Left ventricle myocardium inferior (tissue), 1 donor: ENCODE measurements around the gene CELF4. TPM values are rescaled to one million over a fixed set of nuclear protein-coding genes. Genes with fewer than 3 reads are reported as not detected.

Source experiments
- DNase-seq: peaks from one replicate; pipeline ENCODE4 v3.0.0-alpha.2; 2020
- H3K27ac ChIP-seq: fragments of 200-600 bp; replicated peaks from 2 replicates; pipeline ENCODE4 v1.8.0; 2021
- H3K27me3 ChIP-seq: fragments of 200-600 bp; 2 replicates; pipeline ENCODE4 v1.8.0; 2021; ENCODE audit warnings: low read depth
- H3K36me3 ChIP-seq: fragments of 200-600 bp; 2 replicates; pipeline ENCODE4 v1.8.0; 2021
- H3K4me1 ChIP-seq: fragments of 200-600 bp; 2 replicates; pipeline ENCODE4 v1.8.0; 2021
- H3K4me3 ChIP-seq: fragments of 200-600 bp; 2 replicates; pipeline ENCODE4 v1.8.0; 2021; ENCODE audit warnings: mild to moderate bottlenecking, moderate library complexity
- H3K9me3 ChIP-seq: fragments of 200-600 bp; replicated peaks from 2 replicates; pipeline ENCODE4 v1.8.0; 2021
- intact Hi-C: fragments of 100-400 bp; cut with micrococcal nuclease; formaldehyde crosslinking; loops from one replicate; pipeline ENCODE4 v1.11.0; 2022
- total RNA-seq: library from RNA; stranded (reverse); fragmentation: NEBNext Ultra II Directional; extraction: Animal tissue kit (Norgen Biotek cat#: 25700); gene quantifications from one replicate; pipeline ENCODE4 v1.2.1, GENCODE V29; 2021
- TF ChIP-seq, protein P1 (sequence below): fragments of 200-600 bp; IDR thresholded peaks from 2 replicates; pipeline ENCODE4 v1.8.0; 2021; ENCODE audit warnings: antibody characterized with exemption, mild to moderate bottlenecking, borderline replicate concordance
- donor health status: DM: no; HTN: yes; CAD: no; lungs with severe emphysema.

CELF4 gene
- total RNA-seq, 1 donor from 2014 or later = 0.60 TPM

DNA sequence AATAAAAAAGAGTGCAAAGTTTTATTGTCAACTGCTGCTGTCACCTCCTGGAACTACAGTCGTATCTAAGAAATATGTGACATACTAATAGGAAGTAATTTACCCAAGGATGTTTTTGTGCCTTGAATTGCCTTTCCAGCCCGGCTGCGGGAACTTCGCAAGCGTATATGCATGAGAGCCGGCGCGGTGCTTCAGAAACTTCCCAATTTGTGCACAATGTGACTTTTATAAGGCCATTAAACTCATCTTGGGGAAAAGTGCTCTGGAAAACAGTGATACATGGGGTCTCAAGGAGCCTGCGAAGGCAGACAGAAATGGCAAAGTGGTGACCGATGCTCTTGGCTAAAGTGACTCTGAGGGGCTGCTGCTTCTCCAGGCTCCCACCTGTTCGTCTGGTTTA is 41.7 kb upstream of the CELF4 start:
- Histone ChIP-seq H3K36me3 (no peaks in the 10 kb centered on the region), H3K4me1 (peaks cover 2% of the 10 kb centered on the region), H3K9me3 (peaks cover 6% of the 10 kb centered on the region), H3K4me3 (no peak overlapping the region), H3K27ac (no peak overlapping the region), H3K27me3 (peaks cover 24% of the 10 kb centered on the region)
- intact Hi-C loops = no loop called here
- DNase-seq = no peak
- TF ChIP-seq, protein P1, sequence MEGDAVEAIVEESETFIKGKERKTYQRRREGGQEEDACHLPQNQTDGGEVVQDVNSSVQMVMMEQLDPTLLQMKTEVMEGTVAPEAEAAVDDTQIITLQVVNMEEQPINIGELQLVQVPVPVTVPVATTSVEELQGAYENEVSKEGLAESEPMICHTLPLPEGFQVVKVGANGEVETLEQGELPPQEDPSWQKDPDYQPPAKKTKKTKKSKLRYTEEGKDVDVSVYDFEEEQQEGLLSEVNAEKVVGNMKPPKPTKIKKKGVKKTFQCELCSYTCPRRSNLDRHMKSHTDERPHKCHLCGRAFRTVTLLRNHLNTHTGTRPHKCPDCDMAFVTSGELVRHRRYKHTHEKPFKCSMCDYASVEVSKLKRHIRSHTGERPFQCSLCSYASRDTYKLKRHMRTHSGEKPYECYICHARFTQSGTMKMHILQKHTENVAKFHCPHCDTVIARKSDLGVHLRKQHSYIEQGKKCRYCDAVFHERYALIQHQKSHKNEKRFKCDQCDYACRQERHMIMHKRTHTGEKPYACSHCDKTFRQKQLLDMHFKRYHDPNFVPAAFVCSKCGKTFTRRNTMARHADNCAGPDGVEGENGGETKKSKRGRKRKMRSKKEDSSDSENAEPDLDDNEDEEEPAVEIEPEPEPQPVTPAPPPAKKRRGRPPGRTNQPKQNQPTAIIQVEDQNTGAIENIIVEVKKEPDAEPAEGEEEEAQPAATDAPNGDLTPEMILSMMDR = no peak

DNA sequence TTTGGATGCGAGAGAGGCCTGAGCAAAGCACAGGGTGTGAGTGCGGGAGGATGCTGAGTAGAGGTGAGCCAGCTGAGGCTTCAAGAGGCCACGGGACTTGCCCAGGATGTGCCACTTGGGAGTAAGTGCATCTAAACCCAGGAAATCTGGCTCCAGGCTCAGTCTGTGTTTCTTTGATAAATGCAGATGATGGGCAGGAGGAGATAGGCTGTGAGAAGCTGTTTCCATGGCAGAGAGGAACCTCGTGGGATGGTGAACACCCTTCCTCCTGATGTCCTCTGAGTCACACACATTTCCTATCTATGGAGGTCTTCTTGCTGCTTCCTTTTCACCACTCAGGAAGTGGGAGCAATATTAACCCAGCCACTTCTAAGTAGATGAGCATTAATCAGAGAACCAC is 38.4 kb upstream of the CELF4 start:
- Histone ChIP-seq H3K36me3 (no peaks in the 10 kb centered on the region), H3K27me3 (peaks cover 7% of the 10 kb centered on the region), H3K4me1 (no peaks in the 10 kb centered on the region), H3K27ac (peak overlapping the region; percentile 2), H3K4me3 (no peak overlapping the region), H3K9me3 (peaks cover 10% of the 10 kb centered on the region)
- TF ChIP-seq, protein P1 = no peak
- intact Hi-C loops = no loop called here
- DNase-seq = no peak

DNA sequence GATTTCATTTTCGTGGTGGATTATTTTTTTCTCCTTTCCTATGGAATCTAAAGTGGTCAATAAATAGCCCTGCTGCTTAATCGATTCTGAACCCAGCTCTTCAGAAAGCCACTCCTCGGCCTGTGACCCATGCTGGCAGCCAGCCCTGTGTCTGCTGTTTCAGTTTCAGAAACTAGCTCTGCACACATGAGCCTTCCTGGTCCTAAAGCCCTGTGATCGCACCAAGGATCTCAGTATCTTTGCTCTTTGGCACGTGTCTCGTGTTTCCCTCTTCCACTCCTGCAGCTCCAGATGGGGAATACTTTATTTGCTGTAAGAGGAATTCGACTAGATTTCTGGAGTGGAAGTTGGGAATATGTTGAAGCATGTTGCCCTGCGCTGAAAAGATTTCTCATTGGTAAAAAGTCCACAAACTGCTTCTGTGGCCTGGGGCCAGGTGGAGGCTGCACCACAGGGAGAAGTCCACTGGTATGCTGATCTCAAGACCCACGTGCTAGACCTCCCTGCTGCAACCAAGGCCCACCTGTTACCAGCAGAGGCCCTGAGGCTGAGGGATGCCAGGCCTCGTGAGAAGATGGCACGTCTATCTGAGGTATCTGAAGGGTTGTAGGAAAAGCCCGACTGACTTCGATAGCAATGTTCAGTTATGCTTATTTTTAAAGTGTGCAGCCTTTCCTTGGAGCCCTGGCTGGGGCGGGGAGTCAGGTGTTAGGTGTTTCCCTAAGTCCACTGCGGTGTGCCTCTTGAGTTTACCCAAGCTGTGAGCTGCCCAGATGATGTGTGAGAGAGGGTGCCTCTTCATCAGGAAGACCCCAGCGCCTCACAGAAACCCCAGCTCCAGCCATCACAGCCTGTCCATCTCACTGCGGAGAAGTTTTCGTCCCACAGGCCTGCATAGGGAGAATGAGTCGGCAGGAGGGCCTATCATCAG is 33.6 kb upstream of the CELF4 start:
- Histone ChIP-seq H3K4me3 (no peak overlapping the region), H3K27me3 (no peaks in the 10 kb centered on the region), H3K27ac (no peak overlapping the region), H3K9me3 (peaks cover 10% of the 10 kb centered on the region), H3K4me1 (no peaks in the 10 kb centered on the region), H3K36me3 (no peaks in the 10 kb centered on the region)
- intact Hi-C loops = no loop called here
- TF ChIP-seq, protein P1 = no peak
- no peak for DNase-seq

DNA sequence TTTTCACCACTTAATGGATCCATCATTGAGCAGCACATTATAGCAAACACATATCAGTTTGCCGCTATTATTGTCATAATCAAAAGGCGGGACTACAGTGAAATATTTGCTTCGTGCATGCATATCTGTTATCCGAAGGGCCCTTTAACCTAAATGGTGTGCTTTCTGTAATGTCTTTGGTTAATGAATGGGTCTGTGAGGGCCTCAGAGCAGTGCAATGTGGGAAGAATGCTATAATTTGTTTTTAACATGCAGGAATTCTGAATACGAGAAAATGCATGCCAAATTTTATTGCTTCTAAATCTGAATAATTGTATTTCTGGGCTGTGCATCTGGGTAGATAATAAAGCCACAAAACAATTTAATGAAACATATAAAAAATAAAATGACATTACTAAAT is 32.8 kb upstream of the CELF4 start:
- intact Hi-C loops = no loop called here
- H3K36me3 ChIP-seq = no peaks in the 10 kb centered on the region
- DNase-seq = no peak

DNA sequence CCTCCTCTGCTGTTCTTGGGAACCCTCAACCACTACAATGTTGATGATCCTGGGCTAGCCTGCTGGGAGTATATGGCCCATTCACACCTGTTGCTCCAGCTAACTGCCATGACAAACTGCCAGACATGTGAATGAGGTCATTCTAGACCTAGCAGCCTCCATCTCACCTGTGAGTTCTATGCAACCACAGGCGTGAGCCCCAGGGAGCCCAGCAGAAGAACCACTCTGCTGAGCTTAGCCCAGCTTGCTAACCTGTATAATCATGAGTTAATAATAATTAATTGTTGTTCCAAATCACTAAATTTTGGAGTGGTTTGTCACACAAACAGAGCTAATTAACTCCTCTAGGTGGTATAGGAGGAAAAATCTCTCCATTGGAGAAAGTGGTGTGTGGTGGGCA is 24.7 kb upstream of the CELF4 start:
- Histone ChIP-seq H3K27me3 (peaks cover 20% of the 10 kb centered on the region), H3K27ac (no peak overlapping the region), H3K36me3 (no peaks in the 10 kb centered on the region), H3K4me3 (no peak overlapping the region), H3K9me3 (peaks cover 10% of the 10 kb centered on the region), H3K4me1 (no peaks in the 10 kb centered on the region)
- intact Hi-C loops = no loop called here
- TF ChIP-seq, protein P1 = no peak
- no peak for DNase-seq

More for the DNA sequence above, 32.8 kb upstream of the CELF4 start:
- TF ChIP-seq, protein P1 = no peak
- Histone ChIP-seq H3K27ac (no peak overlapping the region), H3K27me3 (no peaks in the 10 kb centered on the region), H3K9me3 (peaks cover 7% of the 10 kb centered on the region), H3K4me1 (no peaks in the 10 kb centered on the region), H3K4me3 (no peak overlapping the region)
